GM10847 (cell line): ENCODE results near the gene MICA.

Experiments used
- POLR2A ChIP-seq: IDR thresholded peaks from 2 replicates; pipeline ENCODE4 v1.6.1; 2011; ENCODE audit not compliant: insufficient read length; ENCODE audit errors: extremely low read depth

The MICA gene

GRCh38 chr6:31403283-31404060, at the start of gene MICA:
Gene MICA (plus strand): TSS chr6:31403595. CDS start chr6:31403633, 38 bp downstream.
- peak; percentile 28 for TF ChIP-seq POLR2A

DNA sequence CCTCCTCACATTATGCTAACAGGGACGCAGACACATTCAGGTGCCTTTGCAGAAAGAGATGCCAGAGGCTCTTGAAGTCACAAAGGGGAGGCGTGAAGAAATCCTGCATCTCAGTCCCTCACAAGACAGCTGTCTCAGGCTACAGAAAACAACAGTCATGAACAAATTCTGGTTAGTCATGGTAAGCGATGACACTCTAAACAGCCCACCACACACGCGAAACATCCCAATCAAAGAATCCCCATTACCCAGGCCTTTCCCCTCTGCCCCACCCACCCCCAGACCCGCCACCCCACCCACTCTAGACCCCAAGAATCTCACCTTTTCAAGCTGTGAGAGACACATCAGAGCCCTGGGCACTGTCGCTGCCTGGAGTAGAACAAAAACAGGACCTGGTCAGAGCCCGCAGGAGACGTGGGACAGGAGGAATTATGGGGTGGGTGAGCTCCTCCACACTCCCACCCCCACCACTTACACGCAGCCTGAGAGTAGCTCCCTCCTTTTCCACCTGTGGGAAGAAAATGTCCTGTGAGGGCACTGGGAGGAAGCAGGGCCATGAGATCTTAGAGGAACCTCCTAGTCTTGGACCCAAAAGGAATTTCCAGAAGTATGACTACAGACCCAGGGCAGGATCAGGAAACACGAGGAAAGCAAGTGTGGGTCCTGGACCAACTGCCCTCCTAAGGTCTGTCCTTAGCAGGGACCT, 49.1 kb upstream of the MICA start:
- TF ChIP-seq POLR2A: no peak

DNA sequence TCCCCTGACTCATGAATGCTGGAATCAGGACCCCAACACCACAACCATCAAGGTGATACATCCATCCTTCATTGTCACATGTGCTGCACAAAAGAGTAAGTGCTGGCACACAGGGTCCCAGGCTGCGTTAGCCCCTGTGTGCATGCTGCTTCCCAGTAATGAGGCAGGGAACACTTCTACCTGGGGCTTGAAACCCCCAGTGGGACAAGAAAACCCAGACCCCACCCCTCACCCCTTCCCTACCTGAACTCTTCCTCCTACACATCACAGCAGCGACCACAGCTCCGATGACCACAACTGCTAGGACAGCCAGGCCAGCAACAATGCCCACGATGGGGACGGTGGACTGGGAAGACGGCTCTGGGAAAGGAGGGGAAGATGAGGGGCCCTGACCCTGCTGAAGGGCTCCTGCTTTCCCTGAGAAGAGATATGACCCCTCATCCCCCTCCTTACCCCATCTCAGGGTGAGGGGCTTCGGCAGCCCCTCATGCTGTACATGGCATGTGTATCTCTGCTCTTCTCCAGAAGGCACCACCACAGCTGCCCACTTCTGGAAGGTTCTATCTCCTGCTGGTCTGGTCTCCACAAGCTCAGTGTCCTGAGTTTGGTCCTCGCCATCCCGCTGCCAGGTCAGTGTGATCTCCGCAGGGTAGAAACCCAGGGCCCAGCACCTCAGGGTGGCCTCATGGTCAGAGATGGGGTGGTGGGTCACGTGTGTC, 48.4 kb upstream of the MICA start:
- TF ChIP-seq POLR2A: no peak

DNA sequence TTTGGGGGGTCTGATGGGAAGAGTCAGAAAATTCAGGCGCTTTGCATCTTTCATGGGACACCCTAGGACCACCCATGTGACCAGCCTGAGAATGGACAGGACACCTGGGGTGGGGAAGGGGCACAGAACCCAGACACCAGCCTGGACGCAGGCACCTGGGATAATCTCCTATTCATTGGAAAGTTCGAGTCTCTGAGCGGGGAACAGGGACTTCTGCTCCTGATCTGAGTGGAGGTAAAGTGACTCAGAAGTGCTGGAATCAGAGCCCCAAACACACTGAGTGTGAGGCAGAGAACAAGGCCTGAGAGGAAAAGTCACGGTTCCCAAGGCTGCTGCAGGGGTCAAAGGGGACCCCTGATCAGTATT, 47.8 kb upstream of the MICA start:
- no peak for TF ChIP-seq POLR2A

DNA sequence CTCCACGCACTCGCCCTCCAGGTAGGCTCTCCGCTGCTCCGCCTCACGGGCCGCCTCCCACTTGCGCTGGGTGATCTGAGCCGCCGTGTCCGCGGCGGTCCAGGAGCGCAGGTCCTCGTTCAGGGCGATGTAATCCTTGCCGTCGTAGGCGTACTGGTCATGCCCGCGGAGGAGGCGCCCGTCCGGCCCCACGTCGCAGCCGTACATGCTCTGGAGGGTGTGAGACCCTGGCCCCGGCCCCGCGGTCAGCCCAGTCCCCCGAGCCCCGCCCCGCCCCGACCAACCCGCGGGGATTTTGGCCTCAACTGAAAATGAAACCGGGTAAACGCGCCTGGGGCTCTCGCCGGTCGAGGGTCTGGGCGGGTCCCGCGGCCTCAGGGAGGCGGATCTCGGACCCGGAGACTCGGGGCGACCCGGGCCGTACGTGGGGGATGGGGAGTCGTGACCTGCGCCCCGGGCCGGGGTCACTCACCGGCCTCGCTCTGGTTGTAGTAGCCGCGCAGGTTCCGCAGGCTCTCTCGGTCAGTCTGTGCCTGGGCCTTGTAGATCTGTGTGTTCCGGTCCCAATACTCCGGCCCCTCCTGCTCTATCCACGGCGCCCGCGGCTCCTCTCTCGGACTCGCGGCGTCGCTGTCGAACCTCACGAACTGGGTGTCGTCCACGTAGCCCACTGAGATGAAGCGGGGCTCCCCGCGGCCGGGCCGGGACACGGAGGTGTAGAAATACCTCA, 47.0 kb upstream of the MICA start:
- TF ChIP-seq POLR2A: no peak

DNA sequence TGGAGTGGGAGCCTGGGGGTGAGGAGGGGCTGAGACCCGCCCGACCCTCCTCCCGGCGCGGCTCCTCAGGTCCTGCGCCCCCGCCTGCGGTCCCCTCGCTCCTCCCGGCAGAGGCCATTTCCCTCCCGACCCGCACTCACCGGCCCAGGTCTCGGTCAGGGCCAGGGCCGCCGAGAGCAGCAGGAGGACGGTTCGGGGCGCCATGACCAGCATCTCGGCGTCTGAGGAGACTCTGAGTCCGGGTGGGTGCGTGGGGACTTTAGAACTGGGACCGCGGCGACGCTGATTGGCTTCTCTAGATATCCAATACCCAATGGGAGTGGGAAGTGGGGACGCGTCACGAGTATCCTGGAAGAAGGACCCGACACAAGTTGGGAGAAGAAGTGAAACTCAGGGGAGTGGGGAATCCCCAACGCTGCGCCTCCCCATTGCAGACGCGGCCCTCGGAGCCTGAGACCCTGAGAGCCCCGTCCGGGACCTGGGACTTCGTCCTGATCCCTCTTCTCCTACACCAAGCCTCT, 46.4 kb upstream of the MICA start, which contains the start of gene HLA-B:
Gene HLA-B, minus strand, starts transcription at position 234 of the 521 bp plus-strand sequence. Its CDS starts 21 bp downstream, at position 213.
- TF ChIP-seq POLR2A: peak; percentile 93

DNA sequence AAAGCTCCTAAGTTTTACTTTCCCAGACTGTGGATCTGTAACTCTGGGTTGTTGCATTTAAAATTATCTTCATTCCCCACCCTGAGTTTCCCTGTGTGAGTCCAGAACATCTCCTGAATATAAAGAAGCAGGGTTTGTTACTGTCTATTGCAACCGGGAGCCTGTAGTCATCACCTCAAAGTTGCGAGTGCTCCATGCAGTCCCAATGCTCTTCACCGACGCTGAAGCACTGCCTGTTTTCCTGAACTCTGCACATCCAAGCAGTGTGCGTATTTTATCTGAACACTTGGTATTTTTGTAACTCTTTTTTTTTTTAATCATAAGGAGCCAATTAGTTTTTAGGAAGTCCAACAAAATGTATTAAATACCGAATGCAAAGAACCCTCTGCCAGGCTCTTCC, 45.5 kb upstream of the MICA start:
- no peak for TF ChIP-seq POLR2A

DNA sequence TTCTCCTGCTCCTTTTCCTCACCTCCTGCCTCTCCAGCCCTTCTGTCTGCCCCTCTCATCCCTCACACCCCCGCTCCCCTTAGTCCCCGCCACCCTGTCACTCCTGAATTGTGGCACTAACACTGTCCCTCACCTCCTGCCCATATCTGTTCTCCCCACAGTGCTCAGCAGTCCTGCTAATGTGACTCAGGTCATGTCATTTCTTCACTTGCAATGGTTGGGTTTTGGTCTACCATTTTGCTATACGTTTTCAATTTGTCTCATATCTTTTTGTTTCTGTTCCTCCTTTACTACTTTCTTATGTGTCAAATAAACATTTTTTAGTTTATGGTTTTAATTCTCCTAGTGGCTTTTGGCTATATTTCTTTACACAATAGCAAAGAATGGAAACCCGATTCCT, 45.1 kb upstream of the MICA start:
- no peak for TF ChIP-seq POLR2A

DNA sequence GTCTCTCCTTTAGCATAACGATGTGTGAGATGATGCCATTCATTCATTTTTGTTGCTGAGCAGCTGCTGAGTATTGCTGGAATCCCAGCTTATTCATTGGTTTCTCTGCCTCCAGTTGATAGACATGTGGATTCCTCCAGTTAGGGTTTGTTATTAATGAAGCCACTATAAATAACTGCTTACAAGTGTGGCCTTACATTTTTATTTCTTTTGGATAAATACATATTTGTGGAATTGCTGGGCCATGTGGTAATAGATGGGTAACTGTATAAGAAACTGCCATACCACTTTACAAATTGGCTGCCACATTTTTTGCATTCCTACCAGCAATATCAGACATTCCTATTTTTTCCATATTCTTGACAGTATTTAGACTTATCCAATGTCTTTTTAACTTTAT, 43.8 kb upstream of the MICA start:
- no peak for TF ChIP-seq POLR2A

- no peak for TF ChIP-seq POLR2A
These were observed 40.6 kb upstream of the MICA start for GRCh38 chr6:31362751-31363150.

- no peak for TF ChIP-seq POLR2A
These were observed 39.6 kb upstream of the MICA start for GRCh38 chr6:31363811-31364210.

DNA sequence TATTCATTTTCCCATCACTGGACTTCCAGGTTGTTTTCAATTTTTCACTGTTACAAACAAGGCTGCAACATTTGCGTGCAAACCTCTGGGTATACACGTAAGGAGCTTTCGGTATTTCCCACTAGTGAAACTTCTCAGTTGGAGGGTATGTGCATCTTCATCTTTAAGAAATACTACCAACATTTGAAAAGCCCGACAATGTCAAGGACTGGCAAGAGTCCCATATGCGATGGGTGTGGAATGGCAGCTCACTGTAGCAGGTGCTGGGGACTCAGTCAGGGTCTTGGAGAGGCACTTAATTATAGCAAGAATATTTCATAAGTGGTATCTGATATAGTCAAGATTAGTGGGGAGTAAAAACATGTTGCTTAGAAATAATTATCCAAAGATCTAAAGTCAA, 37.5 kb upstream of the MICA start:
- TF ChIP-seq POLR2A: no peak

DNA sequence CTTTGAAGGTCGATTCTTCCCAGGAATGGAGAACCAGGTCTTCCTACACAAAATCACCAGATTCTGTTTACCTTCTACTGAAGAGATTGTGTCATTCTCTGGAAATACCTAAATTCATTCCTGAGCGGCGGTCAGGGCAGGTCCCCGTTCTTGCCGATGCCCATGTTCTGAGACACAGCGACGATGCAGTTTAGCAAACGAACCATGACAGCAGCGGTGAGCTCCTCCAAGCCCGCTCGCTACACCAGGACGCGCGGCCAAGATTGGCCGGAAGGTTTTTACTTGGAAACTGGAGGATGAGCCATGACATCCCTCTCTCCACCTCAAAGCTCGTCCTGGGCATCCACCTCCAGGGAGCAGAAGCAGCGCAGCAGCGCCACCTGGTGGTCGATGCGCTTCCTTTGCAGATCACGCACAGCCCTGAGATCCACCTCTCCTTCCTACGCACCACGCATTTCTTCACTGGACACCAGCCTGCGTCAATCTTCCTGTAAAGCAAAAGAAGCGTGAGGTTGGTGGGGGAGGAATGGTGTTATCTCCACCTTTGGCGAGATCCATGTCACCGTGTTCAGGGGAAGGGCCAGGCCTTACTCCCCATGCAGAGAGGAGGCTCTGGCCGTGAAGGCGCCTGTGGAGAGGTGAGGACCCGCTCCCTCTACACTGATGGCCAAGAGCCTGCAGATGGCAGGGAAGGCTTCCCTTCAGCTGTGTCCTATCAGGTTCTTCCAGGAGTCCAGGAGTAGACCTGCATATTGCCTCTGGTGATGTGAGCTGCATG, 36.5 kb upstream of the MICA start:
- no peak for TF ChIP-seq POLR2A

DNA sequence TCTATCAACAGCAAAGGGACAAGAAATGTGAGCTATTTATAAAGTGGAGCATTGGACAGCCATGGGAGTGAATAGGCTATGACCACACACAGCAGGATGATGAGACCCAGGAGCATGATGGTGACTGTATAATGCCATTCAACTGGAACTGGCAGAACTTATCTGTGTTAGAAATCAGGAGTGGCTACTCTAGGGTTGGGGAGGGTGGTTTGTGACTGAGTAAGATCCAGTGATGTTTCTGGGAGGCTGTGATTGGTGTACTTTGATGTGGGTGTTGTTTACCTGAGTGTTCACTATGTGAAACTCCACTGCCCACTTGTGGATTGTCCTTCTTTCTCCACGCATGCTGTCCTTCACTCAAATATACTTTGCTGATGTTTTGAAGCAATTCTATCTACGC, 34.9 kb upstream of the MICA start:
- TF ChIP-seq POLR2A: no peak

- no peak for TF ChIP-seq POLR2A
These were observed 27.7 kb upstream of the MICA start for GRCh38 chr6:31375699-31376098.

DNA sequence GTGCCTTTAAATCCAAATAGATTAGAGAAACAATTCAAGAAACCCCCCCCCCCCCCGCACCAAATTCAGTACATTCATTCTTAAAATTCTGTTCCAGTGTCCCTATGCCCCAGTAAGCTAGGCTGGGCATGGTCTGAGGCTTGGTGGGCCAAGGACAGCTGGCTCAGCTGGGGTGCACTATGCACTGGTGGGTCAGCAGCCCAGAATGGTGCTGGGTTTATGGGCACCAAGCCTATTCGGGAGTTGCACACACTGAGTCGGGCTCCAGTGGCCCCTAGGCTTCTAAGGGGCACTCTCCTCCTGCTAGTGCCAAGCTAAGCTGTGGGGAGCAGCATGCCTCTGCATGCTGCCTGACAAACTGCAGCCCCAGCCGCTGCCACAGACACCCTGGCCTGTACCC, 26.4 kb upstream of the MICA start:
- TF ChIP-seq POLR2A: no peak
